Large intestine (tissue), 12 donors: ENCODE data around the gene DPP10. TPM values are rescaled to one million over a fixed set of nuclear protein-coding genes. Genes with fewer than 3 reads are reported as not detected.
"Not testable (repeated sequence)": the region's sequence is repeated elsewhere in the genome, so short reads cannot be mapped to it uniquely, and the experiment has no call there.

Source experiments
- DNase-seq, 2 donors: peaks; one replicate each; pipeline versions ENCODE4 v3.0.0 to v3.0.0-alpha.2; 2013
- H3K27ac ChIP-seq: one replicate; pipeline ENCODE4 v1.5.1; 2013; ENCODE audit warnings: low read length
- H3K27me3 ChIP-seq: 2 replicates; pipeline ENCODE4 v1.6.1; 2013; ENCODE audit warnings: low read length; ENCODE audit not compliant: control insufficient read depth, insufficient read depth
- H3K36me3 ChIP-seq: 2 replicates; pipeline ENCODE4 v1.6.1; 2013; ENCODE audit warnings: low read length; ENCODE audit not compliant: control insufficient read depth, insufficient read depth
- H3K4me1 ChIP-seq: one replicate; pipeline ENCODE4 v1.6.1; 2013; ENCODE audit warnings: low read length; ENCODE audit not compliant: control insufficient read depth, insufficient read depth
- H3K4me3 ChIP-seq: one replicate; pipeline ENCODE4 v1.5.1; 2013; ENCODE audit warnings: low read length
- H3K9me3 ChIP-seq: one replicate; pipeline ENCODE4 v1.6.1; 2013; ENCODE audit warnings: mild to moderate bottlenecking, low read depth, low read length, moderate library complexity; ENCODE audit not compliant: control insufficient read depth
- WGBS: methylation state at CpG from one replicate; pipeline ENCODE4 v1.1.5; 2013; ENCODE audit warnings: low lambda C conversion rate; ENCODE audit not compliant: insufficient coverage; 5-methylcytosine and 5-hydroxymethylcytosine counted together
- long read RNA-seq, 11 donors: transcript quantifications; one replicate each; lab custom pipeline, GENCODE V29; 2026
- polyA plus RNA-seq: library from polyadenylated mRNA; unstranded; fragments of 120-200 nt; gene quantifications from one replicate; pipeline ENCODE4 v1.2.1, GENCODE V29; 2013

The DPP10 gene
- polyA plus RNA-seq, result 17.3 TPM
- long read RNA-seq, donor 1, result 0 reads
- long read RNA-seq, donor 2, result 0 reads
- long read RNA-seq, donor 3, result 0 reads
- long read RNA-seq, donor 4, partial matches to known transcripts, result 0 of 1 reads
- long read RNA-seq, donor 4, other reads (novel, unspliced or antisense), result 0 of 1 reads
- long read RNA-seq, donor 5, partial matches to known transcripts, result 0 of 6 reads
- long read RNA-seq, donor 5, other reads (novel, unspliced or antisense), result 6 of 6 reads
- long read RNA-seq, donor 6, partial matches to known transcripts, result 0 of 31 reads
- long read RNA-seq, donor 6, other reads (novel, unspliced or antisense), result 31 of 31 reads
- long read RNA-seq, donor 7, partial matches to known transcripts, result 0 of 14 reads
- long read RNA-seq, donor 7, other reads (novel, unspliced or antisense), result 13 of 14 reads
- long read RNA-seq, donor 8, partial matches to known transcripts, result 0 of 60 reads
- long read RNA-seq, donor 8, other reads (novel, unspliced or antisense), result 59 of 60 reads
- long read RNA-seq, donor 9, partial matches to known transcripts, result 38 of 38 reads
- long read RNA-seq, donor 9, other reads (novel, unspliced or antisense), result 0 of 38 reads
- long read RNA-seq, donor 10, partial matches to known transcripts, result 0 of 1 reads
- long read RNA-seq, donor 10, other reads (novel, unspliced or antisense), result 0 of 1 reads
- long read RNA-seq, donor 11, partial matches to known transcripts, result 29 of 30 reads
- long read RNA-seq, donor 11, other reads (novel, unspliced or antisense), result 0 of 30 reads

DNA sequence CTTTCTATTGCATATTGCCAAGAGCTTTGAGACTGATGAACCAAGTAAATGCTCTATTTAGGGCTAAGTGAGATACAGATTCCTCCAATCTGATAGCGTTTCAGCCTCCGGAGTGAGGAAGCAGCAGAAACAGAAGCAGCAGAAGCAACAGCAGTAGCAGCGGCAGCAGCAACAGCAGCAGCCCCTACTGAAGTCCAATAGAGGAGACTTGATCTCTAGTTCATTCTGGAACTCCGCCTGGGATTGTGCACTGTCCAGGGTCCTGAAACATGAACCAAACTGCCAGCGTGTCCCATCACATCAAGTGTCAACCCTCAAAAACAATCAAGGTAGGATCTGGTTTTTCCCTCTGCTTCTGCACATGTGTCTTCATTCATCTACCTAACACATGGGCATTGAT lies at the start of gene DPP10:
DPP10 (plus strand) TSS at position 132 of the 400 bp plus-strand sequence.
- no peaks in the 10 kb centered on the region for H3K4me1 ChIP-seq
- DNase-seq, result peak; percentile 3 to 34
- no peak within 1 kb of the TSS for H3K4me3 ChIP-seq
- H3K9me3 ChIP-seq, result no peaks in the 10 kb centered on the region
- no CpG with 5 or more reads among the region's 5 CpGs for WGBS
- H3K27ac ChIP-seq, result no peak within 1 kb of the TSS
- H3K36me3 ChIP-seq, result no peaks in the 10 kb centered on the region
- H3K27me3 ChIP-seq, result no peaks in the 10 kb centered on the region

DNA sequence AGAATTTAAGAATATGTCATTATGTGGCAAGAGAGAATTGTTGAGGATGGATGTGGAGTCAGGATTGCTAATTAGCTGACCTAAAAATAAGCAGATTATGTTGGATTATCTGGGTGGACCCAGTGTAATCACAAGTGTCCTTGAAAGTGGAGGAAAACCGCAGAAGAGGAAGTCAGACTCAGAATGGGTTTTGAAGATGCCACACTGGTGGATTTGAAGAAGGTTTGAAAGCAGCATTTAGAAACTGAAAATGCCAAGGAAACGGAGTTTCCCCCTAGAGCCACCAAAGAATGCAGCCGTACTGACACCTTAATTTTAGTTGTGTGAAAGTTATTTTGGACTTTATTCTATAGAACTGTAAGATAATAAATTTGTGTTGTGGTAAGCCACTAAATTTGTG lies 41.6 kb upstream of the DPP10 start:
- Histone ChIP-seq H3K4me1 (no peaks in the 10 kb centered on the region), H3K9me3 (peaks cover 2% of the 10 kb centered on the region), H3K27ac (no peak overlapping the region), H3K4me3 (no peak overlapping the region), H3K27me3 (no peaks in the 10 kb centered on the region), H3K36me3 (no peaks in the 10 kb centered on the region)
- no peak for DNase-seq
- WGBS, result 80% methylated on average over 2 of the region's 3 CpGs

- no peaks in the 10 kb centered on the region for H3K9me3 ChIP-seq
- no peaks in the 10 kb centered on the region for H3K36me3 ChIP-seq
- H3K27ac ChIP-seq, result no peak overlapping the region
- H3K4me1 ChIP-seq, result no peaks in the 10 kb centered on the region
- DNase-seq, result no peak
- 50% methylated on average over 1 of the region's 10 CpGs for WGBS
- H3K4me3 ChIP-seq, result no peak overlapping the region
- H3K27me3 ChIP-seq, result no peaks in the 10 kb centered on the region
These were observed 37.0 kb upstream of the DPP10 start for GRCh38 chr2:114405247-114406116.

GRCh38 chr2:114406347-114406746 lies 36.1 kb upstream of the DPP10 start:
- H3K4me1 ChIP-seq, result no peaks in the 10 kb centered on the region
- WGBS, result no CpG with 5 or more reads among the region's 2 CpGs

DNA sequence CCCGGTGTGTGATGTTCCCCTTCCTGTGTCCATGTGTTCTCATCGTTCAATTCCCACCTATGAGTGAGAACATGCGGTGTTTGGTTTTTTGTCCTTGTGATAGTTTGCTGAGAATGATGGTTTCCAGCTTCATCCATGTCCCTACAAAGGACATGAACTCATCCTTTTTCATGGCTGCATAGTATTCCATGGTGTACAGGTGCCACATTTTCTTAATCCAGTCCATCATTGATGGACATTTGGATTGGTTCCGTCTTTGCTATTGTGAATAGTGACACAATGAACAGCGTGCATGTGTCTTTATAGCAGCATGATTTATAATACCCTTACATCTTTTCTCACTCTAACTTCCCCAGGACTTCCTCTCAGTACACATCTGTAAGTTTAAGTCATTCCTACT lies 35.1 kb upstream of the DPP10 start:
- H3K27ac ChIP-seq, H3K9me3 ChIP-seq, H3K27me3 ChIP-seq, H3K4me3 ChIP-seq, DNase-seq, H3K36me3 ChIP-seq, H3K4me1 ChIP-seq: not testable (repeated sequence)
- WGBS, result no CpG with 5 or more reads among the region's 5 CpGs

More at GRCh38 chr2:114406347-114406746, 36.1 kb upstream of the DPP10 start:
- H3K4me3 ChIP-seq, result no peak overlapping the region
- H3K27ac ChIP-seq, result no peak overlapping the region
- no peaks in the 10 kb centered on the region for H3K9me3 ChIP-seq
- no peaks in the 10 kb centered on the region for H3K27me3 ChIP-seq
- H3K36me3 ChIP-seq, result no peaks in the 10 kb centered on the region
- no peak for DNase-seq

- H3K4me3 ChIP-seq, result no peak overlapping the region
- H3K36me3 ChIP-seq, result no peaks in the 10 kb centered on the region
- no peaks in the 10 kb centered on the region for H3K4me1 ChIP-seq
- no peaks in the 10 kb centered on the region for H3K9me3 ChIP-seq
- no peaks in the 10 kb centered on the region for H3K27me3 ChIP-seq
- DNase-seq, result no peak
- H3K27ac ChIP-seq, result no peak overlapping the region
- WGBS, result 100% methylated on average over 1 of the region's 3 CpGs
These were observed 20.7 kb upstream of the DPP10 start for GRCh38 chr2:114421781-114422180.

DNA sequence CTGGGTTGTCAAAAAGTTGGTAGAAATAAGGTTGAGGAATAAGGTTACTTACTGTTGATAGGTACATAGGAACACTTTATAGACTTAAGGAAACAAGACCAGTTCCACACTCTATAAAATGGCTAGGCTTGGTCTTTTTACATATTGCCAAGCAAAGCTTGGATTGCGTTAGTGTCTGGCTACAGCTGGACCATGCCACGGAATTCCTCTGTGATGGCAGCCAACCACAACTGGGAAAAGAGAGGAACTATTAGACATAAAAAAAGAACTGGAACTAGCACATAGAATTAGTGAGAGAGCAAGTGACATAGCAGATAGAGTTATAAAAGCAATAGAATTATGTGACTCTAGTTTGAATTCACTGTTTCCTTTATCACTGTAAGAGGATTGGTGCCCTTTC lies 17.7 kb upstream of the DPP10 start:
- Histone ChIP-seq H3K4me3 (no peak overlapping the region), H3K4me1 (no peaks in the 10 kb centered on the region), H3K27me3 (no peaks in the 10 kb centered on the region), H3K36me3 (no peaks in the 10 kb centered on the region), H3K9me3 (no peaks in the 10 kb centered on the region), H3K27ac (no peak overlapping the region)
- no peak for DNase-seq
- no CpG with 5 or more reads among the region's 2 CpGs for WGBS

GRCh38 chr2:114426756-114427155 lies 15.7 kb upstream of the DPP10 start:
- WGBS, result 100% methylated on average over 2 of the region's 3 CpGs
- no peak overlapping the region for H3K27ac ChIP-seq
- no peaks in the 10 kb centered on the region for H3K9me3 ChIP-seq
- H3K4me1 ChIP-seq, result no peaks in the 10 kb centered on the region
- DNase-seq, result no peak
- no peak overlapping the region for H3K4me3 ChIP-seq
- H3K36me3 ChIP-seq, result no peaks in the 10 kb centered on the region
- no peaks in the 10 kb centered on the region for H3K27me3 ChIP-seq

- no peak for DNase-seq
- Histone ChIP-seq H3K36me3 (no peaks in the 10 kb centered on the region), H3K4me3 (no peak overlapping the region), H3K9me3 (no peaks in the 10 kb centered on the region), H3K4me1 (no peaks in the 10 kb centered on the region), H3K27ac (no peak overlapping the region), H3K27me3 (no peaks in the 10 kb centered on the region)
- no CpG with 5 or more reads among the region's 1 CpG for WGBS
These were observed 6.1 kb upstream of the DPP10 start for GRCh38 chr2:114436329-114436728.

DNA sequence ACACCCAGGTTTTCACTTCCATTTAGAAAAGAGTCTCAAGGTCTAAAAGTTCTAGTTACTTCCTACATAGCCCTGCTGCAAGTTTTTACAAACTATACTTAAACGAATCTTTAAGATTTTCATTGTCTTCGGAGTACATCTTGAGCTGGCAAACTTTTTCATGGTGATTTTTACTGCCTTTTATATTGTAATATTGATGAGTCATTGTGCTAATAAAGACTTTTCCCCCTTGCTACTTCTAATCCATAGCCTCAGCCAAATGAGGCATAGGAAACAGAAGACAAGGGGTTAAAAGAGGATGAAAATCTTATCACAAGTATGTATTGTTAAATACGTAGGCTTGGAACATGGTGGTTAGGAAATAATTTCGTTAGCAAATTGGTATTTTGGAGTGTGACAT lies 4.1 kb downstream of the DPP10 start:
- Histone ChIP-seq H3K27ac (no peak overlapping the region), H3K9me3 (no peaks in the 10 kb centered on the region), H3K36me3 (no peaks in the 10 kb centered on the region), H3K4me3 (no peak overlapping the region), H3K4me1 (no peaks in the 10 kb centered on the region), H3K27me3 (no peaks in the 10 kb centered on the region)
- WGBS, result 63% methylated on average over 2 of the region's 4 CpGs
- no peak for DNase-seq
